HCT116 (cell line): ENCODE results near the gene EGFLAM. TPM values are rescaled to one million over a fixed set of nuclear protein-coding genes. Genes with fewer than 3 reads are reported as not detected.

Experiments used
- ATAC-seq: fragments of 200-7000 bp; cut with Tn5 transposase; 2 replicates; pipeline ENCODE4 v1.9.1; 2020; ENCODE audit warnings: mild to moderate bottlenecking, moderate library complexity
- BruUV-seq: library from RNA; stranded (reverse); fragments of 400-500 nt; replicated peaks from 2 replicates; lab custom pipeline; 2021; lab: Mats Ljungman, UMichigan
- CTCF ChIA-PET: fragments of 300-600 bp; sonication (Branson Sonifier 250); formaldehyde crosslinking; loops from one replicate; lab custom pipeline; 2021; ENCODE audit warnings: antibody characterized with exemption; lab: Charles Lee
- POLR2A ChIA-PET: fragments of 300-600, 350-600 bp; sonication (Branson Sonifier 250); formaldehyde crosslinking; loops from one replicate; lab custom pipeline; 2021; ENCODE audit warnings: antibody characterized with exemption; lab: Charles Lee
- RAD21 ChIA-PET, 2 experiments: fragments of 300-600 bp; sonication (Branson Sonifier 250); formaldehyde crosslinking; loops; one replicate each; lab custom pipeline; 2023; ENCODE audit warnings: low total read pairs in 2 of 2; ENCODE audit not compliant: uncharacterized antibody in 2 of 2, unreplicated experiment in 2 of 2, low non-redundant PET in 1 of 2; lab: Charles Lee
- DNase-seq: peaks from one replicate; pipeline ENCODE4 v3.0.0-alpha.2; 2010; ENCODE audit warnings: low read depth, low spot score
- H2AFZ ChIP-seq: fragments of 200-600 bp; shearing (Covaris generic), sonication (generic); 2 replicates; pipeline ENCODE4 v1.6.1; 2017; ENCODE audit warnings: low read depth, mixed run types, mixed read lengths, antibody characterized with exemption, low read length; ENCODE audit not compliant: poor library complexity, severe bottlenecking
- H3K27ac ChIP-seq: 2 replicates; pipeline ENCODE4 v1.5.1; 2012; ENCODE audit warnings: low read depth, low read length
- H3K27me3 ChIP-seq: fragments of 200-600 bp; sonication (generic); 2 replicates; pipeline ENCODE4 v1.6.1; 2016; ENCODE audit warnings: mixed run types, low read length, mixed read lengths; ENCODE audit not compliant: insufficient read depth
- H3K36me3 ChIP-seq, 2 experiments: fragments of 200-500 bp in 1 of 2; fragments of 200-600 bp in 1 of 2; sonication (Bioruptor generic) in 1 of 2; sonication (generic) in 1 of 2; 2 replicates each; pipeline versions ENCODE4 v1.5.1 to v1.6.1; 2014 to 2016; ENCODE audit warnings: low read length in 2 of 2, inconsistent platforms in 1 of 2, mixed read lengths in 1 of 2, mixed run types in 1 of 2; ENCODE audit not compliant: insufficient read depth in 2 of 2, control insufficient read depth in 1 of 2
- H3K4me1 ChIP-seq, 2 experiments: fragments of 200-600 bp in 1 of 2; sonication (generic) in 1 of 2; 2 replicates each; pipeline versions ENCODE4 v1.5.1 to v1.6.1; 2012 to 2017; ENCODE audit warnings: low read length in 2 of 2, inconsistent platforms in 1 of 2, mild to moderate bottlenecking in 1 of 2, mixed read lengths in 1 of 2, mixed run types in 1 of 2, moderate library complexity in 1 of 2; ENCODE audit not compliant: insufficient read depth in 2 of 2, control insufficient read depth in 1 of 2
- H3K4me2 ChIP-seq: fragments of 200-600 bp; sonication (generic); 2 replicates; pipeline ENCODE4 v1.6.1; 2017; ENCODE audit warnings: mixed run types, low read length, mixed read lengths
- H3K4me3 ChIP-seq, 2 experiments: fragments of 200-600 bp in 1 of 2; sonication (generic) in 1 of 2; replicated peaks in 1 of 2; 2 replicates each; pipeline ENCODE4 v1.5.1; 2011 to 2016; ENCODE audit warnings: low read length in 2 of 2, control low read depth in 1 of 2, low read depth in 1 of 2, mild to moderate bottlenecking in 1 of 2, mixed read lengths in 1 of 2, mixed run types in 1 of 2
- H3K79me2 ChIP-seq: fragments of 200-600 bp; sonication (generic); 2 replicates; pipeline ENCODE4 v1.6.1; 2017; ENCODE audit warnings: mild to moderate bottlenecking, mixed run types, low read length, moderate library complexity, mixed read lengths; ENCODE audit not compliant: insufficient read depth
- H3K9ac ChIP-seq: fragments of 200-600 bp; sonication (generic); 2 replicates; pipeline ENCODE4 v1.6.1; 2016; ENCODE audit warnings: low read length, mixed read lengths
- H3K9me2 ChIP-seq: fragments of 200-600 bp; sonication (generic), shearing (Covaris generic); 2 replicates; pipeline ENCODE4 v1.6.1; 2017; ENCODE audit warnings: mixed run types, mild to moderate bottlenecking, moderate library complexity; ENCODE audit not compliant: insufficient read depth
- H3K9me3 ChIP-seq, 2 experiments: fragments of 200-500 bp in 1 of 2; fragments of 200-600 bp in 1 of 2; sonication (Bioruptor generic) in 1 of 2; sonication (generic) in 1 of 2; 2 replicates each; pipeline ENCODE4 v1.6.1; 2014 to 2017; ENCODE audit warnings: low read length in 2 of 2, mixed read lengths in 2 of 2, inconsistent platforms in 1 of 2, low read depth in 1 of 2, mild to moderate bottlenecking in 1 of 2, mixed run types in 1 of 2, moderate library complexity in 1 of 2; ENCODE audit not compliant: control insufficient read depth in 1 of 2, insufficient read depth in 1 of 2
- H4K20me1 ChIP-seq: fragments of 200-600 bp; sonication (generic), shearing (Covaris generic); 2 replicates; pipeline ENCODE4 v1.6.1; 2017; ENCODE audit warnings: mixed run types, mild to moderate bottlenecking, moderate library complexity; ENCODE audit not compliant: insufficient read depth
- EGR1 ChIP-seq: IDR thresholded peaks from 2 replicates; pipeline ENCODE4 v1.6.1; 2012; ENCODE audit warnings: low read depth
- ELF1 ChIP-seq: IDR thresholded peaks from 2 replicates; pipeline ENCODE4 v1.6.1; 2012; ENCODE audit warnings: low read depth, borderline replicate concordance
- EZH2 ChIP-seq: fragments of 200-600 bp; sonication (generic); IDR thresholded peaks from 2 replicates; pipeline ENCODE4 v1.6.1; 2017; ENCODE audit warnings: antibody characterized with exemption, mixed run types
- POLR2A ChIP-seq: IDR thresholded peaks from 2 replicates; pipeline ENCODE4 v1.7.0; 2011; ENCODE audit warnings: borderline replicate concordance; ENCODE audit not compliant: insufficient read depth, insufficient read length; ENCODE audit errors: extremely low read depth
- SP1 ChIP-seq: IDR thresholded peaks from 2 replicates; pipeline ENCODE4 v1.6.1; 2012; ENCODE audit warnings: low read depth
- SRF ChIP-seq: IDR thresholded peaks from 2 replicates; pipeline ENCODE4 v1.6.1; 2012; ENCODE audit warnings: low read depth
- ZNF274 ChIP-seq: fragments of 200-500 bp; sonication (Bioruptor generic); IDR thresholded peaks from 2 replicates; pipeline ENCODE4 v1.6.1; 2014; ENCODE audit warnings: mild to moderate bottlenecking, low read depth, low read length, inconsistent platforms
- intact Hi-C: fragments of 100-400 bp; cut with micrococcal nuclease; formaldehyde crosslinking; loops from 2 replicates; pipeline ENCODE4 v1.10.0; 2022
- total RNA-seq: library from RNA; stranded (reverse); gene quantifications from one replicate; pipeline ENCODE4 v1.2.1, GENCODE V29; 2021; ENCODE audit not compliant: unreplicated experiment
- TF ChIP-seq, protein P1 (sequence below), 3 experiments: fragments of 200-600 bp in 1 of 3; sonication (generic) in 1 of 3; IDR thresholded peaks in 2 of 3; conservative IDR thresholded peaks in 1 of 3; 2 replicates each; pipeline ENCODE4 v1.5.1; 2012 to 2017; ENCODE audit warnings: low read depth in 2 of 3, low read length in 2 of 3, antibody characterized with exemption in 1 of 3, borderline replicate concordance in 1 of 3, control low read depth in 1 of 3, mild to moderate bottlenecking in 1 of 3, mixed read lengths in 1 of 3, mixed run types in 1 of 3, moderate library complexity in 1 of 3; ENCODE audit not compliant: insufficient read depth in 1 of 3

The EGFLAM gene
- total RNA-seq, 1 experiment from 2014 or later = not detected

DNA sequence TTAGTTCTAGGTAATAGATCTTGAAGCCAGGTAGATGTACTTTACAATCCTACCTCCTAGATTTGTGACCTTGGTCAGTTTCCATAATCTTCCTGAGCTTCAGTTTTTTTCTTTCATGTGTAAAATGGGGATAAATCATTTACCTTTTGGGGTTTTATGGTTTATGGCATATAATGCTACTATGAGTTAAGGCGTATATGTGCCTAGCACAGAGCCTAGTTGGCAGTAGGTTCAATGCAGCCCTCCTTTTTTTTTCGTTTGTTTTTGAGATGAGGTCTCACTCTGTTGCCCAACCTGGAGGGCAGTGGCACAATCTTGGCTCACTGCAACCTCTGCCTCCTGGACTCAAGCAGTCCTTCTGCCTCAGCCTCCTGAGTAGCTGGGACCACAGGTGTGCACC lies 28.8 kb downstream of the EGFLAM start (continued):
- TF ChIP-seq EGR1 (no peak), ELF1 (no peak), POLR2A (no peak), SP1 (no peak), EZH2 (no peak)

DNA sequence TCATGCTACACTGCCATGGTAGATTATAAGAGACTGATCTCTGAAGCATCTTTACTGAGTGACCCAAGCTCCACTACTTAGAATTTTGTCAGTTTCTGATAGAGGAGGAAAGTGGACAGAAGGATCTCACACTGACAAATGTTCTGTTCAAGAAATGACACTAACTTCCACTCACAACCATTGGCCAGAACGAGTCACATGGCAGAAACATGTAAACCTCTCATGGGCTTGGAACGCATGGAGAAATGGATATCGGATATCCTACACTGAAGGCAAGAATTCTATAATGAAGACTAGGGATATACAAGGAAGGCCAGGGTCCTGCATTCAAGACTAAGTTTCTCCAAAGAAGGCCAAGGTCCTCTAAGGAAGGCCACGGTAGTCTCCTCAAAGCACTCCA lies 31.1 kb downstream of the EGFLAM start:
- no peak for ATAC-seq
- TF ChIP-seq, protein P1, sequence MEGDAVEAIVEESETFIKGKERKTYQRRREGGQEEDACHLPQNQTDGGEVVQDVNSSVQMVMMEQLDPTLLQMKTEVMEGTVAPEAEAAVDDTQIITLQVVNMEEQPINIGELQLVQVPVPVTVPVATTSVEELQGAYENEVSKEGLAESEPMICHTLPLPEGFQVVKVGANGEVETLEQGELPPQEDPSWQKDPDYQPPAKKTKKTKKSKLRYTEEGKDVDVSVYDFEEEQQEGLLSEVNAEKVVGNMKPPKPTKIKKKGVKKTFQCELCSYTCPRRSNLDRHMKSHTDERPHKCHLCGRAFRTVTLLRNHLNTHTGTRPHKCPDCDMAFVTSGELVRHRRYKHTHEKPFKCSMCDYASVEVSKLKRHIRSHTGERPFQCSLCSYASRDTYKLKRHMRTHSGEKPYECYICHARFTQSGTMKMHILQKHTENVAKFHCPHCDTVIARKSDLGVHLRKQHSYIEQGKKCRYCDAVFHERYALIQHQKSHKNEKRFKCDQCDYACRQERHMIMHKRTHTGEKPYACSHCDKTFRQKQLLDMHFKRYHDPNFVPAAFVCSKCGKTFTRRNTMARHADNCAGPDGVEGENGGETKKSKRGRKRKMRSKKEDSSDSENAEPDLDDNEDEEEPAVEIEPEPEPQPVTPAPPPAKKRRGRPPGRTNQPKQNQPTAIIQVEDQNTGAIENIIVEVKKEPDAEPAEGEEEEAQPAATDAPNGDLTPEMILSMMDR (IDR thresholded peaks at IDR 0.05 in 2 of 3, conservative IDR thresholded peaks at IDR 0.05 in 1 of 3; ENCODE audit: borderline replicate concordance in 1 of 3, insufficient read depth in 1 of 3, low read depth in 2 of 3, low read length in 2 of 3) = no peak
- TF ChIP-seq SP1 (no peak), ZNF274 (no peak), SRF (no peak)
- TF ChIP-seq, all 23 proteins: peak for 0

More for the DNA sequence above, 31.1 kb downstream of the EGFLAM start:
- H3K9me2 ChIP-seq = no peaks in the 10 kb centered on the region
- no peak overlapping the region for H2AFZ ChIP-seq
- DNase-seq = no peak
- H3K36me3 ChIP-seq = no peaks in the 10 kb centered on the region
- BruUV-seq = no TSS peak
- H4K20me1 ChIP-seq = no peaks in the 10 kb centered on the region
- ChIA-PET RAD21 (no interaction called here), POLR2A (no interaction called here), CTCF (interaction anchor here (1.0 to 1.3 kb wide), 2 partner anchors 24 kb away, joined by 3 to 4 read pairs; no protein-coding TSS in a partner anchor)
- no peak overlapping the region for H3K4me3 ChIP-seq
- H3K79me2 ChIP-seq = no peaks in the 10 kb centered on the region
- no peak overlapping the region for H3K27ac ChIP-seq
- no peaks in the 10 kb centered on the region for H3K9me3 ChIP-seq
- no peaks in the 10 kb centered on the region for H3K4me1 ChIP-seq
- peaks cover 5% of the 10 kb centered on the region; the same call in 1 of the 2 replicates for H3K27me3 ChIP-seq
- no peak overlapping the region for H3K9ac ChIP-seq
- intact Hi-C loops = no loop called here
- no peak overlapping the region for H3K4me2 ChIP-seq
